AG04449 (cell line): ENCODE data around the gene AKAP6.
A peak's percentile ranks its signal among the peaks of the same experiment; 100 is the strongest.

Experiments
- CTCF ChIA-PET: fragments of 350-600 bp; formaldehyde crosslinking; extraction: SDS; loops from one replicate; lab custom pipeline; 2021; ENCODE audit warnings: antibody characterized with exemption; lab: Yijun Ruan, JAX
- POLR2A ChIA-PET: fragments of 400-600, 350-600 bp; formaldehyde crosslinking; extraction: SDS; loops from one replicate; lab custom pipeline; 2020; ENCODE audit warnings: antibody characterized with exemption, inconsistent platforms; lab: Yijun Ruan, JAX
- DNase-seq: peaks from one replicate; pipeline ENCODE4 v3.0.0-alpha.2; 2010; ENCODE audit warnings: low read depth, low spot score
- H3K4me3 ChIP-seq: 2 replicates; pipeline ENCODE4 v1.5.1; 2011; ENCODE audit warnings: low read depth, mild to moderate bottlenecking, control low read depth, low read length
- CTCF ChIP-seq: IDR thresholded peaks from one replicate; pipeline ENCODE4 v1.5.1; 2011; ENCODE audit warnings: mild to moderate bottlenecking, moderate library complexity, low read length, control low read depth, inconsistent platforms; ENCODE audit not compliant: insufficient read depth; ENCODE audit errors: missing control alignments

AKAP6 gene

GRCh38 chr14:32449648-32450047 lies 120.5 kb downstream of the AKAP6 start:
- H3K4me3 ChIP-seq: no peak overlapping the region
- POLR2A ChIA-PET: no interaction called here
- TF ChIP-seq CTCF: no peak
- CTCF ChIA-PET: interaction anchor here (1.2 kb wide), 1 partner anchor 12 kb away, joined by 3 read pairs; no protein-coding TSS in a partner anchor
- no peak for DNase-seq

- POLR2A ChIA-PET: no interaction called here
- DNase-seq: no peak
- H3K4me3 ChIP-seq: no peak overlapping the region
- TF ChIP-seq CTCF: no peak
- CTCF ChIA-PET: interaction anchor here (1.0 to 1.2 kb wide), 4 partner anchors 9 to 68 kb away, joined by 3 to 4 read pairs (median 3); no protein-coding TSS in a partner anchor
These were observed 122.0 kb downstream of the AKAP6 start for GRCh38 chr14:32450919-32451675.

GRCh38 chr14:32453857-32454810 lies 125.0 kb downstream of the AKAP6 start:
- H3K4me3 ChIP-seq: no peak overlapping the region
- POLR2A ChIA-PET: no interaction called here
- DNase-seq: no peak
- no peak for TF ChIP-seq CTCF
- CTCF ChIA-PET: interaction anchor here (1.0 to 1.2 kb wide), 2 partner anchors 13 to 106 kb away, joined by 3 to 4 read pairs; no protein-coding TSS in a partner anchor

GRCh38 chr14:32457213-32457920 lies 128.3 kb downstream of the AKAP6 start:
- no peak overlapping the region for H3K4me3 ChIP-seq
- no peak for TF ChIP-seq CTCF
- CTCF ChIA-PET: interaction anchor here (0.6 to 1.0 kb wide), 4 partner anchors 56 to 383 kb away, joined by 3 read pairs; no protein-coding TSS in a partner anchor
- POLR2A ChIA-PET: interaction anchor here (0.9 to 1.6 kb wide), 2 partner anchors 12 to 16 kb away, joined by 3 to 6 read pairs; no protein-coding TSS in a partner anchor
- DNase-seq: peak; percentile 85

- POLR2A ChIA-PET: interaction anchor here (1.6 kb wide), 1 partner anchor 14 kb away, joined by 6 read pairs; no protein-coding TSS in a partner anchor
- TF ChIP-seq CTCF: no peak
- CTCF ChIA-PET: interaction anchor here (1.7 kb wide), 1 partner anchor 11 kb away, joined by 3 read pairs; no protein-coding TSS in a partner anchor
- no peak overlapping the region for H3K4me3 ChIP-seq
- no peak for DNase-seq
These were observed 129.6 kb downstream of the AKAP6 start for GRCh38 chr14:32458720-32459119.
